HUES64 (cell line): ENCODE data around the gene GRWD1.

Source experiments
- H3K27ac ChIP-seq: 2 replicates; pipeline ENCODE4 v1.7.0; 2013; ENCODE audit warnings: low read depth, low read length, inconsistent platforms
- H3K27me3 ChIP-seq: 2 replicates; pipeline ENCODE4 v1.6.1; 2013; ENCODE audit warnings: mild to moderate bottlenecking, low read length; ENCODE audit not compliant: insufficient read depth
- H3K36me3 ChIP-seq: 2 replicates; pipeline ENCODE4 v1.6.1; 2013; ENCODE audit warnings: mild to moderate bottlenecking, low read length; ENCODE audit not compliant: insufficient read depth
- H3K4me1 ChIP-seq: 2 replicates; pipeline ENCODE4 v1.6.1; 2013; ENCODE audit warnings: mild to moderate bottlenecking, low read length, moderate library complexity; ENCODE audit not compliant: insufficient read depth
- H3K4me3 ChIP-seq: 2 replicates; pipeline ENCODE4 v1.5.1; 2013; ENCODE audit warnings: mild to moderate bottlenecking, low read length, moderate library complexity
- H3K9ac ChIP-seq: 2 replicates; pipeline ENCODE4 v1.6.1; 2013; ENCODE audit warnings: mild to moderate bottlenecking, low read depth, low read length
- H3K9me3 ChIP-seq: 2 replicates; pipeline ENCODE4 v1.6.1; 2013; ENCODE audit warnings: low read depth, low read length; ENCODE audit not compliant: insufficient read depth
- WGBS: fragments of 150-250, 120-280 bp; methylation state at CpG from one replicate; pipeline ENCODE4 v1.1.7; 2013; ENCODE audit warnings: missing lambda C conversion rate; 5-methylcytosine and 5-hydroxymethylcytosine counted together

GRWD1 gene

DNA sequence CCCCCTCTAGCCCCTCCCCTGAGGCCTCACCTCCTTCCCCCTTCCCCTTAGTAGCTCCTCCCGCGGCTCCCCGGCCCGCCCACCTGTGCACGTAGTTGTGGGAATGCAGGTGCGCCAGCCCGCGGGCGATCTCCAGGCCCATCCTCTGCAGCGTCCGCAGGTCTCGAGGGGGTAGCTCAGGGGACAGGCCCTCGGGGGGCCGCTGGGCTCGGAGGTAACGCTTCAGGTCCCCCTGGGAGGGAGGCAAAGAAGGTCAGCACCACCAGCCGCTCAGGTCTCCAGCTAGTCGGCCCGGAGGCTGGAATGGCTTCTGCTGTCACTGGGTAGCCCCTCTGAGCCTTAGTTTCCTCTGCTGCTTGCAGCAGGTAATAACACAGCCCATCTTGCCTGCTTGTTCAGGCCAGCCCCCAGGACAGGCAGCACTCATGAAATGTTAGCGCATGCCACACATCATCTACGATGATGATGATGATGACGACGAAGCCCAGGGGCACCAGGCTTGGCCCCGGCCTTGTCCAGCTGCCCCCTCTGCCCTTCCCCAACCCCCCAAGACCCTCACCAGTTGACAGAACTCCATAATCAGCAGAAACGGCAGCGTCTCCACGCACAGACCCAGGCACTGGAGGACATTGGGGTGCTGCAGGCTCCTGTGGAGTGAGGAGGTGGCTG is 56.7 kb downstream of the GRWD1 start:
- Histone ChIP-seq H3K9ac (peak overlapping the region; percentile 43; the same call in 1 of the 2 replicates), H3K36me3 (no peaks in the 10 kb centered on the region), H3K9me3 (no peaks in the 10 kb centered on the region), H3K4me3 (peak overlapping the region; percentile 58), H3K27me3 (no peaks in the 10 kb centered on the region), H3K27ac (peak overlapping the region; percentile 61; the same call in 1 of the 2 replicates), H3K4me1 (0 out of 2 replicates have a peak, but pooled peaks cover 3% of the 10 kb centered on the region)
- 23% methylated on average over 25 of the region's 27 CpGs for WGBS

DNA sequence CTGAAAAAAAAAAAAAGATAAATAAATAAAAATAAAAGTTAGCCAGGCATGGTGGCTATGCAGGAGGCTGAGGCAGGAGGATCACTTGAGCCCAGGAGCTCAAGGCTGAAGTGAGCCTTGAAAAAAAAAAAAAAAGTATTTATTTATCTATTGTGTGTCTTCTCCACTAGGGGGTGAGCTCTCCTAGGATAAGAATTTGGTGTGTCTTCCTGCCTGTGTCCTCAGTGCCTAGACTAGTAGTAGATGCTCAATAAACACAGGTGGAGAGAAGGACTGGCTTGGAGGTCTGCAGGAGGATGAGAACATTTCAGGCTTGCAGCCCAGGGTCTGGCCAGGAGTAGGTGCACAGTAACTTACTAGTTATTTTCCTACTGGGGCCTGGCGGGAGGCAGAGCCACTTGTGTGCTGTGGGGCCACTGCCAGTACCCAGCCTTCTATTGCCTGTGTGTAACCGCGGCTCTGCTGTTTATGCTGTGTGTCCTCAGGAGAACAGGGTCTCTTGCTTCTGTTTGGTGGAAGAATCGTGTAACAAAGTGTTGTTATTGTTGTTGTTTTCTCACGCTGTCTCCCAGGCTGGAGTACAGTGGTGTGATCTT is 60.5 kb downstream of the GRWD1 start:
- Histone ChIP-seq H3K27me3 (peaks cover 3% of the 10 kb centered on the region; the same call in 1 of the 2 replicates), H3K4me3 (no peak overlapping the region), H3K36me3 (no peaks in the 10 kb centered on the region), H3K27ac (no peak overlapping the region), H3K9ac (no peak overlapping the region), H3K9me3 (no peaks in the 10 kb centered on the region), H3K4me1 (0 out of 2 replicates have a peak, but pooled peaks cover 3% of the 10 kb centered on the region)
- 97% methylated on average over 5 of the region's 5 CpGs for WGBS
